ENCODE measurements around the gene C15orf39.

GRCh38 chr15:75161917-75162414 is 39.7 kb upstream of the C15orf39 start:
- TF ChIP-seq CTCF (IDR thresholded peaks at IDR 0.05 in 4 of 5, conservative IDR thresholded peaks at IDR 0.05 in 1 of 5) (no peak), POLR2A (IDR thresholded peaks at IDR 0.05) (no peak)
